Measurements from ENCODE around the gene NDRG3.

NDRG3 gene

GRCh38 chr20:36606158-36607066 lies 139.5 kb downstream of the NDRG3 start:
- DNase-seq (ENCODE audit: low read depth), result peak; percentile 50

GRCh38 chr20:36605399-36606157 lies 140.3 kb downstream of the NDRG3 start, which contains the start of gene RAB5IF:
RAB5IF (plus strand) TSS chr20:36605779; CDS start chr20:36605952, 173 bp downstream.
- peak; percentile 97 for DNase-seq (ENCODE audit: low read depth)

GRCh38 chr20:36604952-36605398 lies 140.9 kb downstream of the NDRG3 start:
- no peak for DNase-seq (ENCODE audit: low read depth)
